ENCODE data around the gene GADD45A. TPM values are rescaled to one million over a fixed set of nuclear protein-coding genes. Genes with fewer than 3 reads are reported as not detected.

The GADD45A gene
- total and polyA plus RNA-seq, 9 of the 15 experiments (the other 6 are each of a cell fraction or from before 2014, with no cell fraction given): 21.3 to 156 (median 62.1) TPM

- no peak for TF ChIP-seq ZNF282 (CRISPR knock-in tag; IDR thresholded peaks at IDR 0.05)
- no peak for TF ChIP-seq RFX5 (IDR thresholded peaks at IDR 0.05; ENCODE audit: low read depth, low read length)
- TF ChIP-seq NELFE (IDR thresholded peaks at IDR 0.05; ENCODE audit: insufficient read depth, insufficient read length): no peak
- TF ChIP-seq SRSF3 (IDR thresholded peaks at IDR 0.05; ENCODE audit: insufficient read depth, low read length): no peak
- TF ChIP-seq RERE (CRISPR knock-in tag; IDR thresholded peaks at IDR 0.05; ENCODE audit: borderline replicate concordance): no peak
- TF ChIP-seq HEY1 (CRISPR knock-in tag; IDR thresholded peaks at IDR 0.05; ENCODE audit: borderline replicate concordance): no peak
- TF ChIP-seq ZNF551 (CRISPR knock-in tag; IDR thresholded peaks at IDR 0.05): no peak
Measured at GRCh38 chr1:67675800-67676199, 9.2 kb upstream of the GADD45A start (continued).
